D341Med (cell line): Measurements from ENCODE around the gene ZNF597.

ENCODE experiments used
- DNase-seq: peaks from one replicate; pipeline ENCODE4 v3.0.0; 2012; ENCODE audit warnings: low spot score

Gene ZNF597

GRCh38 chr16:3454631-3455147 lies 11.4 kb upstream of the ZNF597 start:
- no peak for DNase-seq

- no peak for DNase-seq
Measured at GRCh38 chr16:3454093-3454492, 10.8 kb upstream of the ZNF597 start.

GRCh38 chr16:3444032-3444388 lies 706 bp upstream of the ZNF597 start:
- DNase-seq, result no peak

GRCh38 chr16:3439637-3440036 lies 3.7 kb downstream of the ZNF597 start:
- DNase-seq, result no peak

GRCh38 chr16:3434373-3434772 lies 8.9 kb downstream of the ZNF597 start:
- DNase-seq, result no peak

- DNase-seq, result no peak
Measured at GRCh38 chr16:3431779-3432219, 11.5 kb downstream of the ZNF597 start.

GRCh38 chr16:3413730-3414379 lies 29.4 kb downstream of the ZNF597 start:
- no peak for DNase-seq

GRCh38 chr16:3408561-3409197 lies 34.6 kb downstream of the ZNF597 start:
- DNase-seq, result no peak

- peak; percentile 52 for DNase-seq
Measured at GRCh38 chr16:3401719-3402397, 41.4 kb downstream of the ZNF597 start.

- DNase-seq, result peak; percentile 99
Measured at GRCh38 chr16:3400779-3401688, 42.3 kb downstream of the ZNF597 start, which contains the start of the genes ZNF174 and ZSCAN32. TSS of gene ZNF174 (plus strand) at chr16:3401215. CDS start at chr16:3402005, 790 bp downstream. TSS of gene ZSCAN32 (minus strand) at chr16:3401004. CDS start at chr16:3397557, 3,447 bp downstream.

GRCh38 chr16:3400446-3400778 lies 42.9 kb downstream of the ZNF597 start:
- DNase-seq, result no peak

GRCh38 chr16:3389663-3390338 lies 53.5 kb downstream of the ZNF597 start:
- DNase-seq, result no peak

GRCh38 chr16:3388325-3388724 lies 55.0 kb downstream of the ZNF597 start:
- no peak for DNase-seq

GRCh38 chr16:3383045-3383448 lies 60.3 kb downstream of the ZNF597 start:
- no peak for DNase-seq
